HG02571 (cell line): Measurements from ENCODE around the gene IFNA6.

ENCODE experiments used
- ATAC-seq: cut with Tn5 transposase; IDR thresholded peaks from one replicate; pipeline ENCODE4 v1.9.1; 2021; ENCODE audit warnings: mild to moderate bottlenecking, moderate library complexity; ENCODE audit not compliant: unreplicated experiment

Gene IFNA6

GRCh38 chr9:21331676-21332402 is 18.8 kb downstream of the IFNA6 start:
- ATAC-seq: no peak

- peak; percentile 67 for ATAC-seq
Measured at GRCh38 chr9:21326526-21327139, 24.1 kb downstream of the IFNA6 start.

GRCh38 chr9:21324047-21324446 is 26.6 kb downstream of the IFNA6 start:
- ATAC-seq: no peak

GRCh38 chr9:21322911-21323461 is 27.7 kb downstream of the IFNA6 start:
- ATAC-seq: no peak

- ATAC-seq: no peak
Measured at GRCh38 chr9:21320465-21320864, 30.2 kb downstream of the IFNA6 start.

- ATAC-seq: peak; percentile 73
Measured at GRCh38 chr9:21317956-21318923, 32.4 kb downstream of the IFNA6 start.

GRCh38 chr9:21316860-21317259 is 33.8 kb downstream of the IFNA6 start:
- ATAC-seq: no peak

- ATAC-seq: no peak
Measured at GRCh38 chr9:21316032-21316842, 34.5 kb downstream of the IFNA6 start.

- no peak for ATAC-seq
Measured at GRCh38 chr9:21314152-21314551, 36.5 kb downstream of the IFNA6 start.

- no peak for ATAC-seq
Measured at GRCh38 chr9:21311889-21312288, 38.8 kb downstream of the IFNA6 start.

GRCh38 chr9:21305213-21305612 is 45.5 kb downstream of the IFNA6 start, which contains the start of gene IFNA5:
IFNA5 (minus strand) TSS chr9:21305313; CDS start chr9:21305256, 57 bp downstream.
- ATAC-seq: no peak
